A549 (cell line): Measurements from ENCODE around the gene ENO2. TPM values are rescaled to one million over a fixed set of nuclear protein-coding genes. Genes with fewer than 3 reads are reported as not detected.
"Not testable (repeated sequence)": the region's sequence is repeated elsewhere in the genome, so short reads cannot be mapped to it uniquely, and the experiment has no call there.

Experiments
- ATAC-seq, 2 experiments: fragments of 200-7000 bp in 1 of 2; fragments of >200 bp in 1 of 2; cut with Nextera tagmentation in 1 of 2; cut with Tn5 transposase in 1 of 2; 3 replicates each; pipeline versions ENCODE4 v1.8.0 to v1.9.1; 2018 to 2020; ENCODE audit warnings: mild to moderate bottlenecking in 1 of 2, moderate library complexity in 1 of 2
- CTCF ChIA-PET: fragments of 300-600 bp; sonication (Branson Sonifier 250); formaldehyde crosslinking; extraction: SDS; loops from one replicate; lab custom pipeline; 2021; ENCODE audit warnings: antibody characterized with exemption, inconsistent platforms; lab: Yijun Ruan, JAX
- POLR2A ChIA-PET: fragments of 350-600 bp; formaldehyde crosslinking; extraction: SDS; loops from one replicate; lab custom pipeline; 2021; ENCODE audit warnings: antibody characterized with exemption, inconsistent platforms; lab: Yijun Ruan, JAX
- DNase-seq, 2 experiments: peaks; one replicate each; pipeline versions ENCODE4 v3.0.0 to v3.0.0-alpha.2; 2011 to 2016; ENCODE audit warnings: low read depth in 1 of 2, low spot score in 1 of 2
- FAIRE-seq: peaks from 2 replicates; lab custom pipeline; 2011; peaks lifted over from hg19 to GRCh38; lab: Jason Lieb, UNC
- H3K27ac ChIP-seq, 2 experiments: fragments of >200 bp; sonication (Bioruptor Twin); formaldehyde crosslinking; 3 replicates each; pipeline ENCODE4 v1.5.1; 2016 to 2017
- H3K4me1 ChIP-seq: fragments of >200 bp; sonication (Bioruptor Twin); formaldehyde crosslinking; 3 replicates; pipeline ENCODE4 v1.6.1; 2016
- H3K4me2 ChIP-seq: fragments of >200 bp; sonication (Bioruptor Twin); formaldehyde crosslinking; 3 replicates; pipeline ENCODE4 v1.6.1; 2016
- H3K4me3 ChIP-seq: fragments of >200 bp; sonication (Bioruptor Twin); formaldehyde crosslinking; 3 replicates; pipeline ENCODE4 v1.5.1; 2016
- H3K9me3 ChIP-seq: fragments of >200 bp; sonication (Bioruptor Twin); formaldehyde crosslinking; 3 replicates; pipeline ENCODE4 v1.6.1; 2016
- CBX2 ChIP-seq: fragments of 200-600 bp; sonication (generic); IDR thresholded peaks from 2 replicates; pipeline ENCODE4 v1.6.1; 2016; ENCODE audit warnings: low read depth, mild to moderate bottlenecking, borderline replicate concordance
- ESRRA ChIP-seq: fragments of 150-350 bp; IDR thresholded peaks from 2 replicates; pipeline ENCODE4 v1.6.1; 2014; ENCODE audit warnings: mild to moderate bottlenecking, low read length, borderline replicate concordance
- FOSL2 ChIP-seq, 2 experiments: fragments of 450-650 bp in 1 of 2; fragments of >200 bp in 1 of 2; sonication (Bioruptor Twin) in 1 of 2; formaldehyde crosslinking; IDR thresholded peaks; 2 replicates each; pipeline versions ENCODE4 v1.5.0 to v1.6.1; 2016 to 2020; ENCODE audit warnings: mild to moderate bottlenecking in 1 of 2, moderate library complexity in 1 of 2
- GATA3 ChIP-seq: IDR thresholded peaks from 2 replicates; pipeline ENCODE4 v1.6.1; 2012; ENCODE audit warnings: borderline replicate concordance
- HES2 ChIP-seq: fragments of >200 bp; sonication (Bioruptor Twin); formaldehyde crosslinking; IDR thresholded peaks from 2 replicates; pipeline ENCODE4 v1.6.1; 2016
- HMGXB4 ChIP-seq: fragments of 250-450 bp; sonication (Bioruptor Pico); IDR thresholded peaks from 2 replicates; pipeline ENCODE4 v1.5.0; 2021; ENCODE audit warnings: mild to moderate bottlenecking, moderate library complexity, borderline replicate concordance
- HOXB13 ChIP-seq: fragments of 250-450 bp; sonication (Bioruptor Pico); IDR thresholded peaks from 2 replicates; pipeline ENCODE4 v1.5.0; 2020; ENCODE audit warnings: low read depth, mild to moderate bottlenecking, moderate library complexity
- JUNB ChIP-seq: fragments of >200 bp; sonication (Bioruptor Twin); formaldehyde crosslinking; IDR thresholded peaks from 2 replicates; pipeline ENCODE4 v1.6.1; 2016
- MAZ ChIP-seq: fragments of 150-350 bp; IDR thresholded peaks from 2 replicates; pipeline ENCODE4 v1.6.1; 2014; ENCODE audit warnings: antibody characterized with exemption, low read depth, low read length, borderline replicate concordance
- NPAS2 ChIP-seq: fragments of 250-450 bp; sonication (Bioruptor Pico); IDR thresholded peaks from 2 replicates; pipeline ENCODE4 v1.8.0; 2022; ENCODE audit warnings: mild to moderate bottlenecking, moderate library complexity, borderline replicate concordance
- PHF8 ChIP-seq: fragments of 200-600 bp; sonication (generic); IDR thresholded peaks from 2 replicates; pipeline ENCODE4 v1.6.1; 2016; ENCODE audit warnings: low read depth, mild to moderate bottlenecking, antibody characterized with exemption, moderate library complexity, borderline replicate concordance
- RCOR1 ChIP-seq: fragments of 150-350 bp; IDR thresholded peaks from 2 replicates; pipeline ENCODE4 v1.6.1; 2014; ENCODE audit warnings: antibody characterized with exemption, low read length, low read depth
- RNF2 ChIP-seq: fragments of 200-600 bp; sonication (generic); IDR thresholded peaks from 2 replicates; pipeline ENCODE4 v1.6.1; 2016; ENCODE audit warnings: low read depth, mild to moderate bottlenecking, antibody characterized with exemption, moderate library complexity, borderline replicate concordance
- SREBF2 ChIP-seq: fragments of 450-650 bp; IDR thresholded peaks from 2 replicates; pipeline ENCODE4 v1.6.1; 2014; ENCODE audit warnings: mild to moderate bottlenecking, moderate library complexity
- ZFP36 ChIP-seq: fragments of 450-650 bp; IDR thresholded peaks from 2 replicates; pipeline ENCODE4 v1.6.1; 2014; ENCODE audit warnings: borderline replicate concordance; ENCODE audit not compliant: partially characterized antibody
- WGBS: methylation state at CpG from one replicate; pipeline ENCODE4 v1.1.6; 2017; ENCODE audit errors: missing lambda C conversion rate; 5-methylcytosine and 5-hydroxymethylcytosine counted together
- polyA plus RNA-seq, 4 experiments: library from polyadenylated mRNA; depleted of rRNA in 3 of 4; stranded (reverse); fragments of >200 nt; fragmentation: RNase III in 1 of 4; extraction: RNeasy Plus Mini Kit Qiagen cat#74134 plus additional on column Dnase treatment in 1 of 4; gene quantifications; 2 replicates in 3 of 4; 3 replicates in 1 of 4; pipeline ENCODE4 v1.2.3, GENCODE V29; 2011 to 2017
- TF ChIP-seq, protein P1 (sequence below): fragments of >200 bp; sonication (Bioruptor Twin); formaldehyde crosslinking; IDR thresholded peaks from 3 replicates; pipeline ENCODE4 v1.5.1; 2016

The ENO2 gene
- polyA plus RNA-seq, 2 of the 4 experiments (the other 2 are of a cell fraction) = 26.2 to 38.6 TPM

GRCh38 chr12:6905414-6906040, 8.9 kb upstream of the ENO2 start:
- ChIA-PET POLR2A (interaction anchor here (0.7 to 1.5 kb wide), 6 partner anchors 9 to 216 kb away, joined by 3 to 6 read pairs (median 4); partner anchors contain the start of genes C12orf57, ENO2, RNU7-1 and SPSB2), CTCF (interaction anchor here (1.1 to 22.2 kb wide), 6 partner anchors 14 to 208 kb away, joined by 3 to 232 read pairs (median 36); partner anchors contain the start of genes SPSB2 and TPI1)
- Histone ChIP-seq H3K4me1 (peaks cover 11% of the 10 kb centered on the region; the same call in 2 of the 3 replicates), H3K27ac (peak overlapping the region; percentile 82 to 91), H3K4me3 (peak overlapping the region; percentile 78), H3K4me2 (peak overlapping the region; percentile 95), H3K9me3 (no peaks in the 10 kb centered on the region)
- DNase-seq (no peak), ATAC-seq (no peak), FAIRE-seq (no peak)
- no peak for TF ChIP-seq NPAS2
- TF ChIP-seq SREBF2 = no peak
- TF ChIP-seq FOSL2 (IDR thresholded peaks at IDR 0.05) = no peak
- TF ChIP-seq FOSL2 (CRISPR knock-in tag; IDR thresholded peaks at IDR 0.05) = no peak
- no peak for TF ChIP-seq PHF8
- no peak for TF ChIP-seq JUNB
- no peak for TF ChIP-seq HMGXB4 (CRISPR knock-in tag)
- no peak for TF ChIP-seq ZFP36
- TF ChIP-seq, protein P1, sequence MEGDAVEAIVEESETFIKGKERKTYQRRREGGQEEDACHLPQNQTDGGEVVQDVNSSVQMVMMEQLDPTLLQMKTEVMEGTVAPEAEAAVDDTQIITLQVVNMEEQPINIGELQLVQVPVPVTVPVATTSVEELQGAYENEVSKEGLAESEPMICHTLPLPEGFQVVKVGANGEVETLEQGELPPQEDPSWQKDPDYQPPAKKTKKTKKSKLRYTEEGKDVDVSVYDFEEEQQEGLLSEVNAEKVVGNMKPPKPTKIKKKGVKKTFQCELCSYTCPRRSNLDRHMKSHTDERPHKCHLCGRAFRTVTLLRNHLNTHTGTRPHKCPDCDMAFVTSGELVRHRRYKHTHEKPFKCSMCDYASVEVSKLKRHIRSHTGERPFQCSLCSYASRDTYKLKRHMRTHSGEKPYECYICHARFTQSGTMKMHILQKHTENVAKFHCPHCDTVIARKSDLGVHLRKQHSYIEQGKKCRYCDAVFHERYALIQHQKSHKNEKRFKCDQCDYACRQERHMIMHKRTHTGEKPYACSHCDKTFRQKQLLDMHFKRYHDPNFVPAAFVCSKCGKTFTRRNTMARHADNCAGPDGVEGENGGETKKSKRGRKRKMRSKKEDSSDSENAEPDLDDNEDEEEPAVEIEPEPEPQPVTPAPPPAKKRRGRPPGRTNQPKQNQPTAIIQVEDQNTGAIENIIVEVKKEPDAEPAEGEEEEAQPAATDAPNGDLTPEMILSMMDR = no peak
- TF ChIP-seq MAZ = no peak
- no peak for TF ChIP-seq ESRRA
- no peak for TF ChIP-seq GATA3
- no peak for TF ChIP-seq HES2
- no peak for TF ChIP-seq CBX2
- TF ChIP-seq RCOR1 = no peak
- WGBS = 62% methylated on average over 5 of the region's 5 CpGs

DNA sequence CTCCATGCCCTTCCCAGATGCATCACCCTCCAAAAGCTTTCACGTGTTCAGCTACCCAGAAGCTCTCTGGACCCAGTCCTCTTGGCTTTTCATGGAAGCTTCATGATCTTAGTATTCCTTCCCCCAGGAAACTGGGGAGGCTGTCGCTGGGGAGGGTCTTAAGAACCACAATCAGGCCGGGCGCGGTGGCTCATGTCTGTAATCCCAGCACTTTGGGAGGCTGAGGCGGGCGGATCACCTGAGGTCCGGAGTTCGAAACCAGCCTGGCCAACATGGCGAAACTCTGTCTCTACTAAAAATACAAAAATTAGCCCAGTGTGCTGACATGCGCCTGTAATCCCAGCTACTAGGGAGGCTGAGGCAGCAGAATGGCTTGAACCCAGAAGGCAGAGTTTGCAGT, 6.2 kb upstream of the ENO2 start:
- H3K4me3 ChIP-seq, H3K9me3 ChIP-seq, ATAC-seq, FAIRE-seq, H3K4me2 ChIP-seq, DNase-seq, H3K27ac ChIP-seq: not testable (repeated sequence)
- ChIA-PET CTCF (interaction anchor here (1.2 to 22.2 kb wide), 4 partner anchors 9 to 37 kb away, joined by 4 to 232 read pairs (median 78); partner anchors contain the start of genes SPSB2 and TPI1), POLR2A (interaction anchor here (0.5 to 1.4 kb wide), 2 partner anchors 27 to 36 kb away, joined by 4 to 6 read pairs; partner anchors contain the start of genes C12orf57 and RNU7-1)
- WGBS = 97% methylated on average over 11 of the region's 11 CpGs
- H3K4me1 ChIP-seq = peaks cover 11% of the 10 kb centered on the region; the same call in 2 of the 3 replicates

DNA sequence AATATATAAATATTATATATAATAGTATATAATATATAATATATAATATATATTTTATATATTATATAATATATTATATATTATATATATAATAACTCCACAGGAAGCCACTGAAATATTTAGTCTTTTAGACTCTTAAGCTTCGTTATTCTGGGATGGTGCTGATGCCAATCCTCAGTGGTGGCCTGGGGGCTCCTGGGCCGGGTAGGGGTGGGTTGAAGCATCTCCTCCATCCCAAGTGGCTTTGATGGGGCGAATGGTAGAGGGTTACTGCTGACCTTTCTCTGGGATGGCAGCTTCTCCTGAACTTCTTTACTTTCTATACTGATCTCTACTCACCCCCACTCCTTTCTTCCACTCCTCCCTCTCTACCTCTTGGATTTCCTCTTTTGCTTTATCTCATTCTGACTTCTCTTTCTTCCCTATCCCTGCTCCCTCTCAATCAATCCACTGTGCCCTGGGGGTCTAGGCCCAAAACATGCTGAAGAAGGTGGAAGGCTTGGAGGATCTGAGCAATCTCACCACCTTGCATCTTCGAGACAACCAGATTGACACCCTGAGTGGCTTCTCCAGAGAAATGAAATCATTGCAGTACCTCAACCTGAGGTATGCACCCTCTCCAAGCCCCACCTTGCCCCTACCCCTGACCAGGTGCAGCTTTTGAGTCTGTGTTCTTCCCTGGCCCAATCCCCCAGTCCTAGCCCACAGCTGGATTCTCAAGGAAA, 4.8 kb upstream of the ENO2 start:
- 81% methylated on average over 4 of the region's 4 CpGs for WGBS
- Histone ChIP-seq H3K4me2 (no peak overlapping the region), H3K9me3 (no peaks in the 10 kb centered on the region), H3K4me3 (no peak overlapping the region), H3K27ac (no peak overlapping the region), H3K4me1 (peaks cover 12% of the 10 kb centered on the region)
- ChIA-PET POLR2A (interaction anchor here (1.4 kb wide), 1 partner anchor 34 kb away, joined by 6 read pairs; the partner anchor contains the start of genes C12orf57 and RNU7-1), CTCF (interaction anchor here (0.6 to 22.2 kb wide), 6 partner anchors 10 to 198 kb away, joined by 3 to 232 read pairs (median 35); partner anchors contain the start of genes SPSB2 and TPI1)
- FAIRE-seq = no peak
- no peak for DNase-seq
- ATAC-seq = no peak
- no peak for TF ChIP-seq RNF2
- TF ChIP-seq HOXB13 = no peak
